OCI-LY7 (cell line): ENCODE data around the gene NCKAP5.

Source experiments
- CTCF ChIP-seq: fragments of 200-600 bp; sonication (generic); conservative IDR thresholded peaks from 2 replicates; pipeline ENCODE4 v1.5.1; 2014; ENCODE audit warnings: mild to moderate bottlenecking, antibody characterized with exemption, low read length, moderate library complexity, mixed read lengths
- EZH2phosphoT487 ChIP-seq: fragments of 200-600 bp; sonication (generic); IDR thresholded peaks from 2 replicates; pipeline ENCODE4 v1.6.1; 2018; ENCODE audit warnings: low read depth, borderline replicate concordance, mild to moderate bottlenecking, mixed run types, antibody characterized with exemption, low read length, moderate library complexity, mixed read lengths

- TF ChIP-seq EZH2phosphoT487 (no peak), CTCF (no peak)
These were observed 665.6 kb downstream of the NCKAP5 start for GRCh38 chr2:132902626-132903025.
